Keratinocyte (primary cell): ENCODE data around the gene DPH1. TPM values are rescaled to one million over a fixed set of nuclear protein-coding genes. Genes with fewer than 3 reads are reported as not detected.

Experiments
- DNase-seq: peaks from one replicate; pipeline ENCODE4 v3.0.0-alpha.2; 2011; ENCODE audit warnings: low read depth, missing footprints, low spot score
- FAIRE-seq: peaks from 2 replicates; lab custom pipeline; 2011; peaks lifted over from hg19 to GRCh38; lab: Jason Lieb, UNC
- H2AFZ ChIP-seq: 2 replicates; pipeline ENCODE4 v1.6.0; 2012; ENCODE audit warnings: low read length, control low read depth, inconsistent platforms; ENCODE audit not compliant: control insufficient read depth
- H3K27ac ChIP-seq: 2 replicates; pipeline ENCODE4 v1.5.1; 2011; ENCODE audit warnings: low read length; ENCODE audit not compliant: control insufficient read depth, insufficient read depth
- H3K27me3 ChIP-seq: 3 replicates; pipeline ENCODE4 v1.6.0; 2011; ENCODE audit warnings: low read length; ENCODE audit not compliant: control insufficient read depth, insufficient read depth; ENCODE audit errors: extremely low read depth
- H3K36me3 ChIP-seq, 2 experiments: 2 replicates in 1 of 2; 3 replicates in 1 of 2; pipeline ENCODE4 v1.5.1; 2011; ENCODE audit warnings: low read length in 2 of 2, mild to moderate bottlenecking in 1 of 2; ENCODE audit not compliant: control insufficient read depth in 2 of 2, insufficient read depth in 2 of 2; ENCODE audit errors: extremely low read depth in 1 of 2
- H3K4me1 ChIP-seq: 3 replicates; pipeline ENCODE4 v1.5.1; 2011; ENCODE audit warnings: low read length; ENCODE audit not compliant: control insufficient read depth, insufficient read depth; ENCODE audit errors: extremely low read depth
- H3K4me2 ChIP-seq: 3 replicates; pipeline ENCODE4 v1.6.0; 2011; ENCODE audit warnings: low read depth, low read length; ENCODE audit not compliant: control insufficient read depth, insufficient read depth; ENCODE audit errors: extremely low read depth
- H3K4me3 ChIP-seq, 3 experiments: fragments of 200-600 bp in 1 of 3; sonication (generic) in 1 of 3; 2 replicates in 2 of 3; 3 replicates in 1 of 3; pipeline ENCODE4 v1.5.1; 2011 to 2016; ENCODE audit warnings: low read length in 3 of 3, mild to moderate bottlenecking in 3 of 3, control low read depth in 2 of 3, inconsistent platforms in 1 of 3, low read depth in 1 of 3, mixed read lengths in 1 of 3, mixed run types in 1 of 3, moderate library complexity in 1 of 3; ENCODE audit not compliant: control insufficient read depth in 2 of 3, insufficient read depth in 2 of 3; ENCODE audit errors: extremely low read depth in 1 of 3
- H3K79me2 ChIP-seq: 2 replicates; pipeline ENCODE4 v1.6.0; 2012; ENCODE audit warnings: low read length; ENCODE audit not compliant: control insufficient read depth, insufficient read depth
- H3K9ac ChIP-seq: 3 replicates; pipeline ENCODE4 v1.6.0; 2011; ENCODE audit warnings: low read length; ENCODE audit not compliant: control insufficient read depth, insufficient read depth; ENCODE audit errors: extremely low read depth
- H3K9me1 ChIP-seq: 3 replicates; pipeline ENCODE4 v1.6.0; 2011; ENCODE audit warnings: low read length; ENCODE audit not compliant: control insufficient read depth, insufficient read depth; ENCODE audit errors: extremely low read depth
- H3K9me3 ChIP-seq: 2 replicates; pipeline ENCODE4 v1.5.1; 2012; ENCODE audit warnings: low read depth, low read length; ENCODE audit not compliant: control insufficient read depth
- H4K20me1 ChIP-seq: 3 replicates; pipeline ENCODE4 v1.6.0; 2011; ENCODE audit warnings: low read length; ENCODE audit not compliant: control insufficient read depth, insufficient read depth; ENCODE audit errors: extremely low read depth
- CTCF ChIP-seq, 3 experiments: IDR thresholded peaks in 1 of 3; conservative IDR thresholded peaks in 1 of 3; optimal IDR thresholded peaks in 1 of 3; 2 replicates in 2 of 3; 3 replicates in 1 of 3; pipeline versions ENCODE3 to v1.5.1; 2011; ENCODE audit warnings: low read length in 3 of 3, mild to moderate bottlenecking in 3 of 3, moderate library complexity in 2 of 3, control low read depth in 1 of 3, inconsistent platforms in 1 of 3; ENCODE audit not compliant: insufficient read depth in 2 of 3; ENCODE audit errors: extremely low read depth in 1 of 3
- EZH2 ChIP-seq: IDR thresholded peaks from one replicate; pipeline ENCODE4 v1.6.1; 2012; ENCODE audit warnings: inconsistent platforms, mild to moderate bottlenecking, low read length, moderate library complexity
- dilution Hi-C: fragments of 300-500 bp; cut with MboI; formaldehyde crosslinking; loops from one replicate; pipeline ENCODE4 v1.7.0; 2020; ENCODE audit warnings: low sequenced_read_pairs; ENCODE audit not compliant: extremely low pct_ligation_motif_present
- polyA plus RNA-seq, 5 experiments: library from polyadenylated mRNA; depleted of rRNA in 3 of 5; stranded (reverse) in 3 of 5; stranded (forward) in 1 of 5; unstranded in 1 of 5; fragments of >200 nt; gene quantifications; 1 replicate in 1 of 5; 2 replicates in 3 of 5; 3 replicates in 1 of 5; pipeline versions ENCODE4 v1.2.1 to v1.2.3, GENCODE V29; 2011 to 2012; ENCODE audit warnings: missing spikeins in 2 of 5, low read depth in 1 of 5, low replicate concordance in 1 of 5
- small RNA-seq, 3 experiments: library from RNA; depleted of rRNA; stranded (forward); fragments of <200 nt; gene quantifications; one replicate each; pipeline ENCODE3, GENCODE V24; 2012; ENCODE audit warnings: low read depth in 3 of 3, low replicate concordance in 1 of 3; ENCODE audit not compliant: insufficient read length in 3 of 3

DPH1 gene
- polyA plus RNA-seq, 1 donor (not counting 4 experiments of a cell fraction or from before 2014, with no cell fraction given): 18.9 TPM

GRCh38 chr17:2093349-2093748 is 63.4 kb downstream of the DPH1 start:
- Histone ChIP-seq H3K9me3 (no peaks in the 10 kb centered on the region), H2AFZ (no peak overlapping the region), H3K9me1 (no peaks in the 10 kb centered on the region), H3K4me1 (peaks cover 40% of the 10 kb centered on the region), H3K4me3 (no peak overlapping the region), H3K27me3 (no peaks in the 10 kb centered on the region), H3K36me3 (peaks cover 0 to 3% of the 10 kb centered on the region in 2 experiments), H3K9ac (no peak overlapping the region), H3K4me2 (no peak overlapping the region), H4K20me1 (no peaks in the 10 kb centered on the region), H3K79me2 (no peaks in the 10 kb centered on the region), H3K27ac (no peak overlapping the region)
- no peak for TF ChIP-seq EZH2
- TF ChIP-seq CTCF (optimal IDR thresholded peaks at IDR 0.05 in 1 of 3, IDR thresholded peaks at IDR 0.05 in 1 of 3, conservative IDR thresholded peaks at IDR 0.05 in 1 of 3; ENCODE audit: extremely low read depth in 1 of 3, insufficient read depth in 2 of 3, low read length in 3 of 3): no peak
- DNase-seq (peak; percentile 58), FAIRE-seq (peak; percentile 29)
- dilution Hi-C loops: no loop called here

Small RNA genes within 50 kb of the gene (small RNA-seq; reads per million reads assigned to genes)
- 0 reads per million in 3 experiments for gene AC090617.9
- gene MIR132: 1.5 to 81.4 (median 42.2) reads per million in 3 experiments
- gene MIR212: 0.27 to 3.8 (median 3.3) reads per million in 3 experiments
- 0 reads per million in 3 experiments for gene OVCA2

Other genes starting within 250 kb of the DPH1 start
- gene SMYD4, start 200.3 kb upstream of the DPH1 start, polyA plus RNA-seq: 5.6 to 6.3 TPM (median 5.8 TPM) in 3 replicates
- 70.5 to 79.7 TPM (median 74.9 TPM) in 3 replicates for gene RPA1, start 200.1 kb upstream of the DPH1 start, polyA plus RNA-seq
- gene RTN4RL1, start 4.8 kb upstream of the DPH1 start, polyA plus RNA-seq: 2.3 to 3.4 TPM (median 2.4 TPM) in 3 replicates
- 41.2 to 58.1 TPM (median 53.5 TPM) in 3 replicates for gene OVCA2, start 11.9 kb downstream of the DPH1 start, polyA plus RNA-seq
- 0.64 to 1.1 TPM (median 0.92 TPM) in 3 replicates for gene HIC1, start 24.9 kb downstream of the DPH1 start, polyA plus RNA-seq